ENCODE results near the gene ABHD14A. TPM values are rescaled to one million over a fixed set of nuclear protein-coding genes. Genes with fewer than 3 reads are reported as not detected.

The ABHD14A gene
- total and polyA plus RNA-seq, 10 donors: 8.7 to 26.7 (median 15.0) TPM

DNA sequence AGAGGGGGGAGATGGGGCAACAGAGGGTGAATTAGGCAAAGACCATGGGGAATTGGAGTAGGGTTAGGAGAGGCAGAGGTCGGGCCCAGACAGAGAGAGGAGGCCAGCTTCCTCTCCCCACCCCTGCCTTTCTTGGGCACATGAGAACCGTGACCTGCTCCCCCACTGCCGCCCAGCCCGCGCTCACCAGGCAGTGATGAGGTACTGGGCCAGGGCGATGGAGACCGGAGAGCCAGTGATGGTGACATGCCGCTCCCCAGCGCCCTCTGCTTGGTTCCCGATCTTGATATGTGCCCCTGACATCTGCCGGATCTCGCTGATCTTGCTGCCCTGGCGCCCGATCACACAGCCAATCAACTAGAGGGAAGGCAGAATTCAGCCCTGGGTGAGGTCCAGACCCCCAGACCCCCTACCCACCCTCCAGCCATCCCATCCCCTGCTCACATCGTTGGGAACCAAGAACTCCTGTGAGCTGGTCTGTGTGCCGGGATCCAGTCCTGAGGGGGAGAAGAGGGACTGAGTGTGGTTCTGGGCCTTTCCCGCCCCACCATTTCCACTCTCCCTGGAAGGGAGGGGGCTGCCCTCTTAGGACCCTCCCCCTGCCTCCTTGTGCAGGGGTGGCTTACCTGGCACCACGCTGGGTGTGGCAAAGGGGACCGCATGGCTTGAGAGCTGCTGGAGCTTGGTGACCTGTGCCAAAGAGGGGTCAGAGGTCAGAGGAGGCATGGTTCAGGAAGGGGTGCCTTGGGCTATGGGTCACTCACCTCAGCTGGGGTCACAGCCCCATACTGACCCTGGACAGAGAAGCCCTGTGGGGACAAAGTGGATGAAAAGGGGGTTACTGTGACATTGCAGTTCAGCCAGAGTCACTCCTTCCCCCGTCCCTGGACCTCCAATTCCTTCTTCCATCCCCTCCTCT, 16.0 kb upstream of the ABHD14A start:
- Histone ChIP-seq H3K27me3 (replicated peaks in 1 of 7) (peaks cover 0 to 43% (median 15%) of the 10 kb centered on the region in 7 donors), H3K27ac (no peak overlapping the region), H3K9me3 (no peaks in the 10 kb centered on the region), H3K4me1 (peaks cover 6 to 59% (median 27%) of the 10 kb centered on the region in 6 donors), H3K36me3 (peaks cover 0 to 34% (median 0%) of the 10 kb centered on the region in 6 donors), H3K4me3 (no peak overlapping the region)
- DNase-seq: no peak
- TF ChIP-seq POLR2AphosphoS5 (IDR thresholded peaks at IDR 0.05) (no peak), POLR2A (IDR thresholded peaks at IDR 0.05) (no peak)
- intact Hi-C loops (cut with DNase I; ENCODE audit: low total_unique reads): no loop called here
- 94 to 96% (median 95%) methylated on average over 16 to 20 of the region's 20 CpGs for WGBS, 5 donors

DNA sequence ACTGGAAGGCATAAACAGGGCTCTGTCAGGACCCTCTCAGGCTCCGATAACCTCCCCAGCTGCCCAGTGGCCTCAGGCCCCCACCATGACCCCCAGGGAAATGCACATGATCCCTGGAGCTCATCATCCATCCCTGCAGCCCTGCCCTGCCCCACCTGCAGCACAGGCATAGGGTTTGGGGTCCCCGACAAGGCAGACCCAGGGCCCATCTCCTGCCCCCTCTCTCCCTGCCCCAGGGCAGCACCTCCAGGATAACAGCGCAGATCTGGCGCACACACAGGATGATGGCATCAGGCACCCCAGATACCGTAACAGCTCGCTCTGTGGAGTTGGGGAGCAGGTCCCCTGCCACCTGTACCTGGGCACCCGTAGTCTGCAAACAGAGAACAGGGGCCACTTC, 15.2 kb upstream of the ABHD14A start:
- intact Hi-C loops (cut with DNase I; ENCODE audit: low total_unique reads): no loop called here
- DNase-seq: no peak
- Histone ChIP-seq H3K27me3 (replicated peaks in 1 of 7) (peaks cover 0 to 35% (median 15%) of the 10 kb centered on the region in 7 donors), H3K36me3 (peaks cover 0 to 34% (median 0%) of the 10 kb centered on the region in 6 donors), H3K4me3 (no peak overlapping the region), H3K4me1 (peaks cover 6 to 56% (median 27%) of the 10 kb centered on the region in 6 donors), H3K27ac (no peak overlapping the region), H3K9me3 (no peaks in the 10 kb centered on the region)
- WGBS, 5 donors: 96 to 100% (median 97%) methylated on average over 1 to 7 of the region's 7 CpGs
- TF ChIP-seq POLR2A (IDR thresholded peaks at IDR 0.05) (no peak), POLR2AphosphoS5 (IDR thresholded peaks at IDR 0.05) (no peak)
- TF ChIP-seq, protein P1, sequence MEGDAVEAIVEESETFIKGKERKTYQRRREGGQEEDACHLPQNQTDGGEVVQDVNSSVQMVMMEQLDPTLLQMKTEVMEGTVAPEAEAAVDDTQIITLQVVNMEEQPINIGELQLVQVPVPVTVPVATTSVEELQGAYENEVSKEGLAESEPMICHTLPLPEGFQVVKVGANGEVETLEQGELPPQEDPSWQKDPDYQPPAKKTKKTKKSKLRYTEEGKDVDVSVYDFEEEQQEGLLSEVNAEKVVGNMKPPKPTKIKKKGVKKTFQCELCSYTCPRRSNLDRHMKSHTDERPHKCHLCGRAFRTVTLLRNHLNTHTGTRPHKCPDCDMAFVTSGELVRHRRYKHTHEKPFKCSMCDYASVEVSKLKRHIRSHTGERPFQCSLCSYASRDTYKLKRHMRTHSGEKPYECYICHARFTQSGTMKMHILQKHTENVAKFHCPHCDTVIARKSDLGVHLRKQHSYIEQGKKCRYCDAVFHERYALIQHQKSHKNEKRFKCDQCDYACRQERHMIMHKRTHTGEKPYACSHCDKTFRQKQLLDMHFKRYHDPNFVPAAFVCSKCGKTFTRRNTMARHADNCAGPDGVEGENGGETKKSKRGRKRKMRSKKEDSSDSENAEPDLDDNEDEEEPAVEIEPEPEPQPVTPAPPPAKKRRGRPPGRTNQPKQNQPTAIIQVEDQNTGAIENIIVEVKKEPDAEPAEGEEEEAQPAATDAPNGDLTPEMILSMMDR (IDR thresholded peaks at IDR 0.05 in 8 of 11, conservative IDR thresholded peaks at IDR 0.05 in 3 of 11): no peak

DNA sequence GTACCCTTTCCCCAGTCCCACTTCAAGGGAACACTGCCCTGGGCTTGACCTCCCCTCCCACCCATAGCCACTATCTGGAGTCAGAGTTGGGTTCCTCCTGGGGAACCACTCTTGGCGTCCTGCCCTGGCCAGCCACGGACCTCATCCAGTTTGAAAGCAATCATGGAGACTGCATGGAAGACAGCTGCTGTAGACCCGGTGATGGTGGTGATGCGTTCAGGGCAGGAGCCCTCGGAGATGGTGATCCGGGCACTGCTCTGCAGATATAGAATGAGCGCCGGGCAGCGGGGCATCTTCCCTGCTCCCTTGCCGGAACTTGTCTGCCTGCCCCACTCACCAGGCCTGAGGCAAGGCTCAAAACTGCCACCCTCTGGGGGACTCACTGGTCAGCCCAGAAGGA, 14.5 kb upstream of the ABHD14A start:
- Histone ChIP-seq H3K4me3 (no peak overlapping the region), H3K27ac (no peak overlapping the region), H3K36me3 (peaks cover 0 to 34% (median 0%) of the 10 kb centered on the region in 6 donors), H3K4me1 (peaks cover 6 to 55% (median 25%) of the 10 kb centered on the region in 6 donors), H3K27me3 (replicated peaks in 1 of 7) (peaks cover 0 to 27% (median 12%) of the 10 kb centered on the region in 7 donors), H3K9me3 (no peaks in the 10 kb centered on the region)
- no peak for DNase-seq
- WGBS, 5 donors: 83 to 96% (median 92%) methylated on average over 8 to 10 of the region's 10 CpGs
- TF ChIP-seq POLR2A (IDR thresholded peaks at IDR 0.05) (no peak), POLR2AphosphoS5 (IDR thresholded peaks at IDR 0.05) (no peak)
- TF ChIP-seq, protein P1 (IDR thresholded peaks at IDR 0.05 in 8 of 11, conservative IDR thresholded peaks at IDR 0.05 in 3 of 11): no peak
- intact Hi-C loops (cut with DNase I; ENCODE audit: low total_unique reads): no loop called here

DNA sequence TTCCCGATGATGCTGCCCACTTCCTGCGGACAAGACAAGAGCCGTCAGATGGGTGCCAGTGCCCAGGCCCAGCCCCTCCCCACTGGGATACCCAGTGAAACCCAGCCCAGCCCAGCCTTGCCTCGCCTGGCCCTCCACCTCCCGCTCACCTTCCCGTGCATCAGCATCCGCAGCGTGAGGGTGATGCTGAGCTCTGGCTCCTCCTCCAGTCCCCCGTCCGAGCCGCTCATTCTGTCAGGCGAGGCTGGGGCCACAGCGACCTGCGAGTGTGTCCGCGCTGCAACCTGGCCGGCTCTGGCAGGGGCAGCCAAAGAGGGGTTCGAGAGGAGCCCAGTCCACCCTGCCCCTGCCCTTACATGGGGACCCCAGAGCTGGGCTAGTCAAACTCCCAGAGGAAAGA, 13.9 kb upstream of the ABHD14A start:
- peaks cover 0 to 21% (median 7%) of the 10 kb centered on the region in 7 donors for H3K27me3 ChIP-seq (replicated peaks in 1 of 7)
- no peak for TF ChIP-seq POLR2A (IDR thresholded peaks at IDR 0.05)
- TF ChIP-seq POLR2AphosphoS5 (IDR thresholded peaks at IDR 0.05): no peak
- TF ChIP-seq, protein P1 (IDR thresholded peaks at IDR 0.05 in 8 of 11, conservative IDR thresholded peaks at IDR 0.05 in 3 of 11): no peak
- DNase-seq: no peak
- H3K4me1 ChIP-seq: peaks cover 6 to 52% (median 22%) of the 10 kb centered on the region in 6 donors
- 91 to 95% (median 95%) methylated on average over 14 to 18 of the region's 18 CpGs for WGBS, 5 donors
- H3K27ac ChIP-seq: no peak overlapping the region
- H3K9me3 ChIP-seq: no peaks in the 10 kb centered on the region
- peaks cover 0 to 34% (median 0%) of the 10 kb centered on the region in 6 donors for H3K36me3 ChIP-seq
- no peak overlapping the region for H3K4me3 ChIP-seq
- intact Hi-C loops (cut with DNase I; ENCODE audit: low total_unique reads): no loop called here

Measured in spleen (tissue), 11 donors.